Right lung (tissue), 5 donors: Measurements from ENCODE around the gene BDKRB2. TPM values are rescaled to one million over a fixed set of nuclear protein-coding genes. Genes with fewer than 3 reads are reported as not detected.

ENCODE experiments used
- DNase-seq, 2 donors: peaks; one replicate each; pipeline ENCODE4 v3.0.0-alpha.2; 2013
- polyA plus RNA-seq, 5 donors: library from polyadenylated mRNA; unstranded; fragments of 120-200 nt; gene quantifications; one replicate each; pipeline versions ENCODE4 v1.2.1 to v1.2.3, GENCODE V29; 2013; ENCODE audit warnings: inconsistent platforms in 1 of 5, low replicate concordance in 1 of 5; ENCODE audit not compliant: insufficient read length in 5 of 5, insufficient read depth in 1 of 5

BDKRB2 gene
- polyA plus RNA-seq, 5 donors, result 0.76 to 1.2 (median 1.1) TPM

- DNase-seq, result no peak
These were observed 7.3 kb upstream of the BDKRB2 start for GRCh38 chr14:96197163-96197852.

DNA sequence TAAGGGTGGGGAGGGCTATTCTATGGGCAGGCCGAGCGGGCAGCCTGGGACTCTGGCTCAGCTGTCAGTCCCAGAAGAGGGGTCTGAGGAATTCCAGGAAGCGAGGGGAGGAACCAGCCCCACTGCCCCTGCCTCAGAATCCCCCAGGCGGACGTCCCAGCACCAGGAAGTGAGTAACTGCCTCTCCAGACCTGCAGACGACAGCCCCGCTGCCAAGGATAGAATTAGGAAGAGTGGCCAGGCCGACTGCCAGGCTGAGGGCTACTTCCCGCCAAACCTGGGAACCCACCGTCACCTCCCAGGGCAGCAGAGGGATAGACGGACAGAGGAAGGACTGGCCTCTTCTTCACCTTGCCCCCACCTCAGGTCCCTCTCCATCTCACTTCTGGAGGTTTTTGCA is 6.7 kb upstream of the BDKRB2 start:
- no peak for DNase-seq

- no peak for DNase-seq
These were observed 6.1 kb upstream of the BDKRB2 start for GRCh38 chr14:96198430-96199130.

- DNase-seq, result no peak
These were observed 3.5 kb upstream of the BDKRB2 start for GRCh38 chr14:96201157-96201556.

DNA sequence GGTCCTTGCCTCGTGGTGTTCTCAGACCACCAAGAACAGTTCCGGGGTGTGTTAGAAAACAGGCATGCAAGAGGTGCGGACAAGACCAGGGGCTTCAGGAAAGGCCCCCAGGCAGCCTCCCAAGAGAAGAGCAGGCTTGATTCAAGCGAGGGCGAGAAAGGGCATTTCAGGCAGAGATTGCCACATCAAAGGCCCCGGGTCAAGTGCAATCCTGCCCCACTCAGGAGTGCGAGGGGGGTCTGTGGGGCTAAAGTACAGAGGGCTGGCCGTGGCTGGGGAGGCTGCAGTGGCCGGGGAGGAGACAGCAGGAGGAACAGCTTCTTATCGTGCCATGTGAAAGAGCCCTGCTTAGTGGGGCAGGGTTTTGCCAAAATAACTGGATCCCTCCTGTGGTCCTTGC is 2.7 kb upstream of the BDKRB2 start:
- DNase-seq, result no peak

- no peak for DNase-seq
These were observed 2.1 kb upstream of the BDKRB2 start for GRCh38 chr14:96202441-96203094.

DNA sequence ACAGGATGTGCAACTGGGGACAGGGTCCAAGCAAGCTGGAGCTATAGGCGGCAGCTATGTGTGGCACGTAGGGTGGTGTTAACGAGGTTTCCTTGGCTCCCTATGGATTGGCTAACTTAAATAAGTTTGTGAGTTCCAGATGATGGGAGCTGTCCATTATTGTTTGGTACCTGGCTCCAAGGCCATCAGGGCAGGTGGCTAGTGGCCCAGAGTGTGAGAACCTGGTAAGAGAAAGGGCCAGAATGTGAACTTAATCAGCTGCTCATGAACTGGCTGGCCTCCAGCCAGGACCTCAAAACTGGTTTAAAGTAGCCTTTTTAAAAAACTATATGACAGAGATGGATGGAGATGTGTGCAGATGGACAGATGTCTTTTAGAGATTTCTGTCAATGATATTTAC is 1.5 kb upstream of the BDKRB2 start:
- no peak for DNase-seq

DNA sequence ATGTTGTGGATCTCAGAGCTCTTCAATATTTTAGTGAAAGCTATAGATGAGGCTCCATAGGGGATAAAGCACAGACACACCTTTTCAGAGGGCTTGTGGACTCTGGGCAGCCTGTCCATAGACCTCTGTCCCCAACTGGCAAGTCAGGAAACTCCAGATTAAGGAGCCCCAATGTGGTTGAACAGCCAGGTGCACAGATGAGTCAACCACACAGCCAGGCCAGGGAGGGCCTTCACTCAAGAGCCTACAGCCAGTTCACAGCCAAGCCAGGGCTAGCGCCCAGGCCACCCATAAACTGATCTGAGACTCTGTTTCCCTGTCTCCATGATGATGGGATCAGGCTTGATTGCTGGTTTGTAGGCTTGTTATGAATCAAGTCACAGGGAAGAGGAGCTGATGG is 1.0 kb upstream of the BDKRB2 start:
- DNase-seq, result no peak

GRCh38 chr14:96205059-96205977 is 679 bp downstream of the BDKRB2 start:
- no peak for DNase-seq

DNA sequence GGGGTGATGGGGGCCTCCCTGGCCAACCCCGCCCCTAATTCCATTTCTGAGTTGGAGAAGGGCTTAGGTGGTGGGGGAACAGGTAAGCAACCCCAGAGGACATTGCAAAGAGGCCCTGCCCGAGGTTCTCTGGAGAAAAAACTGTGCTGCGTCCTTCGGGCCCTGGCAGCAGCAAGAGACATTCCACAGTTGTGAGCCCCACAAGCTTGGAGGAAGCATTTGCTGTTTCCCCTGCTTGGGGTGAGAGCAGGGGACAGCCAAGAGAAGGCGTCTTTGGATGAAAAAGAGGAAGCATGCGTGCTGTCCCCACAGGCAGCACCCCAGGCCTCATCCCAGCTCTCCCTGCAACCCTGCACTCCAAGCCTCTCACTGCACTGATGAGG is 1.3 kb downstream of the BDKRB2 start:
- DNase-seq, result no peak

DNA sequence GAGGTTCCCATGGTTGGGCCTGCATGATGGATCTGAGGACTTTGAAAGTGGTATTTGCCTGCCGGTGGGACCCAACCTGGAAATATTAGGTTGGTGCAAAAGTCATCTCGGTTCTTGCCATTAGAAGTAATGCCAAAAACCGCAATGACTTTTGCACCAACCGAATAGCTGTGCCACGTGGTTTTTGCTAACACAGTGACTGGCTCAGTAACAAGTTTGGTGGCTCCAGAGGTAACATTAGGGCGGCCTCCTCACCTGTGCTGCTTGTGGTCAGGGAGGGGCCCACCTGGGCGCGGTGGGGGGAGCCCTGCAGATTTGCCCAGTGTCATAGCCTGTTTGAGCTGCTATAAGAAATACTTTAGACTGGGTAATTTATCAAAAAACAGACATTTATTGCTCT is 1.8 kb downstream of the BDKRB2 start:
- no peak for DNase-seq

GRCh38 chr14:96207686-96208085 is 3.0 kb downstream of the BDKRB2 start:
- DNase-seq, result no peak

DNA sequence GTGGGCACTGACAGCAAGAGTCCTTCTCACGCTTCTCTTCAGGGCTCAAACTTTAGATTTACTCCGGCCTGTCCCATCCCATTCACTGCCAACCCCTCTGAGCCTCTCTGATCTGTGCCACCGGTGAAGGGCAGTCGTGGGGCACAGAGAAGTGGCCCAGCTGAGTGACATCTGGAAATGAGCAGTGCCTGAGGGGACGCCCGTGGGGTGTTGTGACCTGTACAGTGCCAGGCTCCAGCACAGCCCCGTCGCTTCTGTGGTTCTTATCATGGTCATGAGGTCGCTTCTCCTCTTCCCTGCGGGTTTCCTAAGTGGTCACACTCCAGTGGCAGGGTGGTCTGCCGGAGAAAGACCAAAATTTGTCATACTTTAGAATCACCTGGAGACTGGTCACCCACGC is 4.1 kb downstream of the BDKRB2 start:
- no peak for DNase-seq

- DNase-seq, result no peak
These were observed 7.5 kb downstream of the BDKRB2 start for GRCh38 chr14:96212140-96212539.

GRCh38 chr14:96212896-96213295 is 8.3 kb downstream of the BDKRB2 start:
- no peak for DNase-seq

DNA sequence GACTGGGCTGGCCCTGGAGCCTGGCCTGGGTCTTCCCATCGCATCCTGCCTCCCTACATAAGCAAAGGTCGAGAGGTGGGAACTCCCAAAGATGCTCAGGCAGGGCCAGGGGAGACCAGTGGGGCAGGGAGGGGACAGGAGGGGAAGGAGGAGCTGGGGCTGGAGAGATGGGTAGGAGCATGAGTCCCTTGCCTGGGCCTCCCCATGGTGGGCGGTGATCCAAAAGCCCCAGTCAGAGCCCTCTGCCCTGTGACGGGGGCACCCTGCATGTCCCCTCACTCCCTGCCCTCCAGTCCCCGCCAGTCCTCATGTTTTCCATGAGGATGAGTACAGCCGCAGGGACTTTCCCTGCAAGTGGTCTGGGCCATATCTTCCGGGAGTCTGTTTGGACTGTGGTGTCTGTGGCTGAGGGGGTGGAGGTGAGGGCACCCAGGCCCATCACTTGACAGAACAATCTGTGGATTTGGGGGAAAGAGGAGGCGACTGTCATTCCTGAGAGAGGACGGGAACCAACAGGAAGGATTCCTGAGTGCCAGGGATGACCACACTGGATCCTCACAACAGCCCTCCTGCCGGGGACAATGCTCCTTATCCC is 9.3 kb downstream of the BDKRB2 start:
- DNase-seq, result no peak

GRCh38 chr14:96214793-96215192 is 10.2 kb downstream of the BDKRB2 start:
- DNase-seq, result no peak

DNA sequence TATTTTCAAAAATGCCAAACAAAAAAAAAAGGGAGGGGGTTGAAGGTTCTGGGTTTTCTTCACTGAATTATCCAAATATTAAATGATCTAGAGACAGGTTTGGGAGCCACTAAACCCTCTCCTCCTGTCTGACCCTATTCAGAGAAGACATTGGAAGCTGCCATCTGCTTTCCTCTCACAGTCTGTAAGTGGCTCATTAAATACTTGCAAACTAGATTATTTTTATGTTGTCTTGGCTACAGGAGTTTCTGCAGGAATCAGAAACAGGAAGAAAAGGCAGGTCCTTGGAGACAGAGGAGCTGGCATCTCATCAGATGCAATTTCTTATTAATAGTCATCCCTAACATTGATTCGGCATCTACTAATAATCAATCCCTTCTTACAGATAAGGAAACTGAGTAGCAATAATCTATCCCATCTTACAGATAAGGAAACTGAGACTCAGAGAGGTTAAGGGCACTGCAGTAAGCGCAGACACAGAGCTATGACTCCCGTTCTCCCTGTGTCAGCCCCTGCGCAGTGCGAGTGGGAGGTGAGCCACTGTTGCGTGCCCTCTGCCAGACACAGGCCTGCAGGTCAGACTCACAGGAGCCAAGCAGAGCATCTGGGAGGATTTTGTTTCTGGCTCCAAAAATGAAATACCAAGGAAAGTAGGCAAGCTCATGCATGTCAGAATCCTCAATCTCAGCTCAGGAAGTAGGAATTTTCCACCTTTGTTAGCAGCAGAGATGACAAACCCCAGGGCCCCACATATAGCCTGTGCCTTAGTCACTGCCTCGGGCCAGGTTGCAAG is 11.0 kb downstream of the BDKRB2 start:
- no peak for DNase-seq

GRCh38 chr14:96216627-96217026 is 12.0 kb downstream of the BDKRB2 start:
- no peak for DNase-seq

DNA sequence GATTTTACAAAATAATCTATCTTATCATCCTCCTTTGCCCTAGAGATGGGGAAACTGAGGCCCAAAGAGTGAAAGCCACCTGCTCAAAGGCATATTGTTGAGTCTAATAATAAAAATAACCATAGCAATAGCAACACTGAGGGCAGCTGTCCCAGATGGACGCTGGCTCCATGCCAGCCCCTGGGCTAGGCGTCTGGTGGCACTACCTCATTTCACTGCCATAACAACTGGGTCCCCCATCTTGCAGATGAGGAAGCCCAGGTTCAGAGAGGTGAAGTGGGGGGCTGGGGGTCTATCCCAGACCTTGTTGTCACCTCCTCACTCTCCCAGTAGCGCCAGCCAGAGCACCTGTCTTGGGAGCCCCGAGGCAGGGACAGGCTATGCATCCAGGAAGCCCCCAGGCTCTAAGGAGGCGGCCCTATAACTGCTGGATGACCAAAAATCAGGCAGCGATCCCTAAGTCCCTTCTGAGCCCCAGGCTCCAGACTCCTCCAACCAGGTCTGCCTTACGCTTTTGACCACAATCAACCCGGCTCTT is 12.8 kb downstream of the BDKRB2 start:
- DNase-seq, result no peak
